Large intestine (tissue), 3 donors: ENCODE results near the gene LRP10. TPM values are rescaled to one million over a fixed set of nuclear protein-coding genes. Genes with fewer than 3 reads are reported as not detected.
A peak's percentile ranks its signal among the peaks of the same experiment; 100 is the strongest.

ENCODE experiments used
- DNase-seq, 2 donors: peaks; one replicate each; pipeline versions ENCODE4 v3.0.0 to v3.0.0-alpha.2; 2013
- H3K27ac ChIP-seq: one replicate; pipeline ENCODE4 v1.5.1; 2013; ENCODE audit warnings: low read length
- H3K27me3 ChIP-seq: 2 replicates; pipeline ENCODE4 v1.6.1; 2013; ENCODE audit warnings: low read length; ENCODE audit not compliant: control insufficient read depth, insufficient read depth
- H3K36me3 ChIP-seq: 2 replicates; pipeline ENCODE4 v1.6.1; 2013; ENCODE audit warnings: low read length; ENCODE audit not compliant: control insufficient read depth, insufficient read depth
- H3K4me1 ChIP-seq: one replicate; pipeline ENCODE4 v1.6.1; 2013; ENCODE audit warnings: low read length; ENCODE audit not compliant: control insufficient read depth, insufficient read depth
- H3K4me3 ChIP-seq: one replicate; pipeline ENCODE4 v1.5.1; 2013; ENCODE audit warnings: low read length
- H3K9me3 ChIP-seq: one replicate; pipeline ENCODE4 v1.6.1; 2013; ENCODE audit warnings: mild to moderate bottlenecking, low read depth, low read length, moderate library complexity; ENCODE audit not compliant: control insufficient read depth
- WGBS: methylation state at CpG from one replicate; pipeline ENCODE4 v1.1.5; 2013; ENCODE audit warnings: low lambda C conversion rate; ENCODE audit not compliant: insufficient coverage; 5-methylcytosine and 5-hydroxymethylcytosine counted together
- polyA plus RNA-seq: library from polyadenylated mRNA; unstranded; fragments of 120-200 nt; gene quantifications from one replicate; pipeline ENCODE4 v1.2.1, GENCODE V29; 2013

Gene LRP10
- polyA plus RNA-seq, 1 donor = 92.8 TPM

GRCh38 chr14:22865424-22866405 lies 5.8 kb upstream of the LRP10 start:
- no CpG with 5 or more reads among the region's 6 CpGs for WGBS
- DNase-seq = no peak
- Histone ChIP-seq H3K27ac (no peak overlapping the region), H3K4me3 (no peak overlapping the region), H3K9me3 (no peaks in the 10 kb centered on the region), H3K36me3 (no peaks in the 10 kb centered on the region), H3K4me1 (peaks cover 5% of the 10 kb centered on the region), H3K27me3 (no peaks in the 10 kb centered on the region)

GRCh38 chr14:22866874-22867273 lies 4.7 kb upstream of the LRP10 start:
- Histone ChIP-seq H3K27ac (no peak overlapping the region), H3K4me3 (no peak overlapping the region), H3K36me3 (no peaks in the 10 kb centered on the region), H3K27me3 (no peaks in the 10 kb centered on the region), H3K9me3 (no peaks in the 10 kb centered on the region), H3K4me1 (peaks cover 7% of the 10 kb centered on the region)
- 100% methylated on average over 1 of the region's 5 CpGs for WGBS
- no peak for DNase-seq

- Histone ChIP-seq H3K36me3 (peaks cover 25% of the 10 kb centered on the region), H3K27ac (peak overlapping the region; percentile 92), H3K9me3 (no peaks in the 10 kb centered on the region), H3K4me1 (peaks cover 13% of the 10 kb centered on the region), H3K4me3 (peak overlapping the region; percentile 98), H3K27me3 (no peaks in the 10 kb centered on the region)
- no CpG with 5 or more reads among the region's 1 CpG for WGBS
- no peak for DNase-seq
Observed at GRCh38 chr14:22870811-22871223, 723 bp upstream of the LRP10 start.

GRCh38 chr14:22872033-22872832 lies 693 bp downstream of the LRP10 start:
- H3K4me3 ChIP-seq = peak overlapping the region; percentile 98
- H3K9me3 ChIP-seq = no peaks in the 10 kb centered on the region
- WGBS = no CpG with 5 or more reads among the region's 45 CpGs
- peaks cover 39% of the 10 kb centered on the region for H3K36me3 ChIP-seq
- DNase-seq = peak; percentile 85 to 90
- H3K4me1 ChIP-seq = peaks cover 13% of the 10 kb centered on the region
- peak overlapping the region; percentile 92 for H3K27ac ChIP-seq
- no peaks in the 10 kb centered on the region for H3K27me3 ChIP-seq

GRCh38 chr14:22872833-22873520 lies 1.4 kb downstream of the LRP10 start:
- no CpG with 5 or more reads among the region's 10 CpGs for WGBS
- Histone ChIP-seq H3K27me3 (no peaks in the 10 kb centered on the region), H3K4me3 (peak overlapping the region; percentile 98), H3K9me3 (no peaks in the 10 kb centered on the region), H3K27ac (peak overlapping the region; percentile 92), H3K36me3 (peaks cover 47% of the 10 kb centered on the region), H3K4me1 (peaks cover 13% of the 10 kb centered on the region)
- no peak for DNase-seq

- peaks cover 13% of the 10 kb centered on the region for H3K4me1 ChIP-seq
- no peak overlapping the region for H3K4me3 ChIP-seq
- H3K36me3 ChIP-seq = peaks cover 61% of the 10 kb centered on the region
- no CpG with 5 or more reads among the region's 15 CpGs for WGBS
- H3K27me3 ChIP-seq = no peaks in the 10 kb centered on the region
- no peak for DNase-seq
- H3K27ac ChIP-seq = no peak overlapping the region
- no peaks in the 10 kb centered on the region for H3K9me3 ChIP-seq
Observed at GRCh38 chr14:22875003-22875747, 3.6 kb downstream of the LRP10 start.

- no peaks in the 10 kb centered on the region for H3K9me3 ChIP-seq
- no peak overlapping the region for H3K4me3 ChIP-seq
- peaks cover 7% of the 10 kb centered on the region for H3K4me1 ChIP-seq
- no peak for DNase-seq
- H3K27ac ChIP-seq = no peak overlapping the region
- no CpG with 5 or more reads among the region's 20 CpGs for WGBS
- H3K27me3 ChIP-seq = no peaks in the 10 kb centered on the region
- peaks cover 61% of the 10 kb centered on the region for H3K36me3 ChIP-seq
Observed at GRCh38 chr14:22875748-22876319, 4.3 kb downstream of the LRP10 start.

GRCh38 chr14:22877000-22877501 lies 5.5 kb downstream of the LRP10 start:
- peaks cover 6% of the 10 kb centered on the region for H3K4me1 ChIP-seq
- H3K9me3 ChIP-seq = no peaks in the 10 kb centered on the region
- H3K4me3 ChIP-seq = no peak overlapping the region
- H3K36me3 ChIP-seq = peaks cover 61% of the 10 kb centered on the region
- no peak for DNase-seq
- WGBS = no CpG with 5 or more reads among the region's 22 CpGs
- no peak overlapping the region for H3K27ac ChIP-seq
- no peaks in the 10 kb centered on the region for H3K27me3 ChIP-seq
